H1 (cell line): Measurements from ENCODE around the gene ZNF212. TPM values are rescaled to one million over a fixed set of nuclear protein-coding genes. Genes with fewer than 3 reads are reported as not detected.

Source experiments
- CTCF ChIA-PET: fragments of 300-600 bp; sonication (Branson Sonifier 250); formaldehyde crosslinking; loops from one replicate; lab custom pipeline; 2021; ENCODE audit not compliant: partially characterized antibody; lab: Charles Lee
- POLR2A ChIA-PET: fragments of 300-600 bp; sonication (Branson Sonifier 250); formaldehyde crosslinking; loops from one replicate; lab custom pipeline; 2021; ENCODE audit warnings: inconsistent platforms; ENCODE audit not compliant: partially characterized antibody; lab: Charles Lee
- DNase-seq, 2 experiments: peaks; one replicate each; pipeline versions ENCODE4 v3.0.0 to v3.0.0-alpha.2; 2010 to 2022; ENCODE audit warnings: low spot score in 2 of 2, low read depth in 1 of 2, mixed read lengths in 1 of 2
- FAIRE-seq: peaks from 2 replicates; lab custom pipeline; 2011; peaks lifted over from hg19 to GRCh38; lab: Jason Lieb, UNC
- H2AFZ ChIP-seq: 2 replicates; pipeline ENCODE4 v1.8.1; 2012; ENCODE audit warnings: low read length, inconsistent platforms
- H2AK5ac ChIP-seq: 2 replicates; pipeline ENCODE4 v1.6.1; 2013; ENCODE audit warnings: low read depth, low read length
- H2BK120ac ChIP-seq: replicated peaks from 2 replicates; pipeline ENCODE3; 2013; ENCODE audit warnings: low read depth, low read length, inconsistent platforms
- H2BK12ac ChIP-seq: 2 replicates; pipeline ENCODE4 v1.6.1; 2013; ENCODE audit warnings: low read depth, low read length
- H2BK15ac ChIP-seq: 2 replicates; pipeline ENCODE4 v1.6.1; 2013; ENCODE audit warnings: low read length
- H2BK20ac ChIP-seq: 2 replicates; pipeline ENCODE4 v1.6.1; 2013; ENCODE audit warnings: low read length
- H2BK5ac ChIP-seq: 2 replicates; pipeline ENCODE4 v1.6.1; 2013; ENCODE audit warnings: low read depth, low read length
- H3K14ac ChIP-seq: 2 replicates; pipeline ENCODE4 v1.6.1; 2013; ENCODE audit warnings: inconsistent platforms; ENCODE audit not compliant: insufficient read length
- H3K18ac ChIP-seq: 2 replicates; pipeline ENCODE4 v1.6.1; 2013; ENCODE audit warnings: low read length; ENCODE audit errors: extremely low read depth
- H3K23ac ChIP-seq: 2 replicates; pipeline ENCODE4 v1.6.1; 2013; ENCODE audit warnings: inconsistent platforms; ENCODE audit not compliant: insufficient read length
- H3K23me2 ChIP-seq: 2 replicates; pipeline ENCODE4 v1.6.1; 2013; ENCODE audit warnings: low read depth, low read length
- H3K27ac ChIP-seq: 2 replicates; pipeline ENCODE4 v1.6.1; 2011; ENCODE audit warnings: low read depth, low read length, inconsistent platforms
- H3K27me3 ChIP-seq, 4 experiments: replicated peaks in 1 of 4; 1 replicate in 1 of 4; 2 replicates in 3 of 4; pipeline versions ENCODE4 v1.6.1 to v1.8.1; 2011 to 2013; ENCODE audit warnings: low read length in 3 of 4, mild to moderate bottlenecking in 3 of 4, inconsistent platforms in 2 of 4, mixed read lengths in 2 of 4, moderate library complexity in 1 of 4; ENCODE audit not compliant: control insufficient read depth in 3 of 4, insufficient read depth in 3 of 4; ENCODE audit errors: extremely low read depth in 1 of 4
- H3K36me3 ChIP-seq, 4 experiments: 2 replicates each; pipeline versions ENCODE4 v1.6.1 to v1.8.1; 2011 to 2013; ENCODE audit warnings: mild to moderate bottlenecking in 4 of 4, low read length in 3 of 4, moderate library complexity in 2 of 4, control low read depth in 1 of 4, inconsistent platforms in 1 of 4; ENCODE audit not compliant: insufficient read depth in 4 of 4, control insufficient read depth in 2 of 4
- H3K4ac ChIP-seq: replicated peaks from 2 replicates; pipeline ENCODE3; 2013; ENCODE audit warnings: low read length, low read depth, mixed read lengths, inconsistent platforms; ENCODE audit not compliant: insufficient read length
- H3K4me1 ChIP-seq, 4 experiments: replicated peaks in 1 of 4; 1 replicate in 1 of 4; 2 replicates in 3 of 4; pipeline versions ENCODE4 v1.6.1 to v1.8.1; 2011 to 2013; ENCODE audit warnings: low read length in 3 of 4, inconsistent platforms in 2 of 4, mixed read lengths in 1 of 4; ENCODE audit not compliant: insufficient read depth in 4 of 4, control insufficient read depth in 3 of 4
- H3K4me2 ChIP-seq, 2 experiments: 2 replicates each; pipeline versions ENCODE4 v1.6.1 to v1.8.1; 2011 to 2013; ENCODE audit warnings: low read depth in 2 of 2, low read length in 2 of 2, control low read depth in 1 of 2, inconsistent platforms in 1 of 2, mild to moderate bottlenecking in 1 of 2; ENCODE audit not compliant: insufficient read depth in 1 of 2
- H3K4me3 ChIP-seq, 4 experiments: fragments of 200-600, 300-600 bp in 1 of 4; sonication (generic), shearing (Covaris generic), sonication (Bioruptor Twin) in 1 of 4; 2 replicates each; pipeline versions ENCODE4 v1.5.1 to v1.8.1; 2011 to 2016; ENCODE audit warnings: low read length in 4 of 4, low read depth in 3 of 4, control low read depth in 2 of 4, inconsistent platforms in 2 of 4, mild to moderate bottlenecking in 2 of 4, mixed read lengths in 1 of 4, moderate library complexity in 1 of 4; ENCODE audit not compliant: insufficient read depth in 2 of 4; ENCODE audit errors: extremely low read depth in 1 of 4
- H3K56ac ChIP-seq: replicated peaks from 2 replicates; pipeline ENCODE3; 2013; ENCODE audit warnings: low read depth, mild to moderate bottlenecking, mixed read lengths, low read length, inconsistent platforms; ENCODE audit not compliant: insufficient read length
- H3K79me1 ChIP-seq: 2 replicates; pipeline ENCODE4 v1.6.1; 2013; ENCODE audit warnings: low read depth, low read length, control low read depth
- H3K79me2 ChIP-seq, 2 experiments: 2 replicates each; pipeline versions ENCODE4 v1.6.1 to v1.8.1; 2012 to 2013; ENCODE audit warnings: low read length in 2 of 2, mild to moderate bottlenecking in 2 of 2, inconsistent platforms in 1 of 2; ENCODE audit not compliant: insufficient read depth in 2 of 2, control insufficient read depth in 1 of 2
- H3K9ac ChIP-seq, 4 experiments: replicated peaks in 1 of 4; 1 replicate in 1 of 4; 2 replicates in 3 of 4; pipeline versions ENCODE4 v1.6.1 to v1.8.1; 2011 to 2013; ENCODE audit warnings: low read depth in 3 of 4, low read length in 3 of 4, control low read depth in 2 of 4, mild to moderate bottlenecking in 2 of 4, moderate library complexity in 2 of 4, inconsistent platforms in 1 of 4; ENCODE audit errors: extremely low read depth in 1 of 4
- H3K9me3 ChIP-seq, 2 experiments: 2 replicates each; pipeline versions ENCODE4 v1.6.1 to v1.8.1; 2012 to 2013; ENCODE audit warnings: mild to moderate bottlenecking in 2 of 2, moderate library complexity in 2 of 2, control low read depth in 1 of 2, inconsistent platforms in 1 of 2, low read depth in 1 of 2, low read length in 1 of 2, mixed read lengths in 1 of 2; ENCODE audit not compliant: insufficient read depth in 2 of 2
- H4K20me1 ChIP-seq, 2 experiments: replicated peaks in 1 of 2; 2 replicates each; pipeline versions ENCODE3 to v1.8.1; 2011 to 2013; ENCODE audit warnings: inconsistent platforms in 2 of 2, low read length in 2 of 2, mild to moderate bottlenecking in 1 of 2; ENCODE audit not compliant: insufficient read depth in 2 of 2, control insufficient read depth in 1 of 2
- H4K5ac ChIP-seq: 2 replicates; pipeline ENCODE4 v1.6.1; 2013; ENCODE audit warnings: low read length, low read depth, mixed read lengths, inconsistent platforms; ENCODE audit not compliant: insufficient read length
- H4K8ac ChIP-seq: 2 replicates; pipeline ENCODE4 v1.8.0; 2013; ENCODE audit warnings: mild to moderate bottlenecking, moderate library complexity, low read length, inconsistent platforms; ENCODE audit not compliant: insufficient read depth; ENCODE audit errors: extremely low read depth
- H4K91ac ChIP-seq: replicated peaks from 2 replicates; pipeline ENCODE3; 2013; ENCODE audit warnings: low read length, mixed read lengths, inconsistent platforms; ENCODE audit not compliant: insufficient read length
- ASH2L ChIP-seq: fragments of 200-600, 300-600 bp; sonication (generic); IDR thresholded peaks from one replicate; pipeline ENCODE4 v1.7.1; 2017; ENCODE audit warnings: low read length
- CBX8 ChIP-seq: fragments of 300-800, 300-1000 bp; sonication (generic); IDR thresholded peaks from 2 replicates; pipeline ENCODE4 v1.7.1; 2016; ENCODE audit warnings: low read depth, low read length, borderline replicate concordance
- CREB1 ChIP-seq: IDR thresholded peaks from 2 replicates; pipeline ENCODE4 v1.6.1; 2012; ENCODE audit warnings: inconsistent platforms
- NRF1 ChIP-seq: IDR thresholded peaks from 2 replicates; pipeline ENCODE4 v1.6.1; 2011; ENCODE audit warnings: mild to moderate bottlenecking, low read depth, low read length, improper control_type of control experiment
- RFX5 ChIP-seq: IDR thresholded peaks from 2 replicates; pipeline ENCODE4 v1.6.1; 2011; ENCODE audit warnings: low read depth, low read length, improper control_type of control experiment, borderline replicate concordance
- RNF2 ChIP-seq: fragments of 200-900, 300-1000 bp; sonication (generic); IDR thresholded peaks from 2 replicates; pipeline ENCODE4 v1.7.1; 2016; ENCODE audit warnings: borderline replicate concordance, low read depth, mild to moderate bottlenecking, antibody characterized with exemption, low read length; ENCODE audit not compliant: poor library complexity, severe bottlenecking; ENCODE audit errors: missing control alignments
- RXRA ChIP-seq: IDR thresholded peaks from 2 replicates; pipeline ENCODE4 v1.6.1; 2011; ENCODE audit warnings: low read depth, mild to moderate bottlenecking, low read length, moderate library complexity; ENCODE audit not compliant: insufficient read depth
- SIRT6 ChIP-seq: IDR thresholded peaks from one replicate; pipeline ENCODE4 v1.7.1; 2012; ENCODE audit warnings: low read length, inconsistent platforms
- SP1 ChIP-seq: IDR thresholded peaks from 2 replicates; pipeline ENCODE4 v1.6.1; 2011; ENCODE audit warnings: low read depth, low read length
- TAF7 ChIP-seq: optimal IDR thresholded peaks from 2 replicates; pipeline ENCODE3; 2011; ENCODE audit warnings: low read depth, mild to moderate bottlenecking, inconsistent platforms, low read length, moderate library complexity, borderline replicate concordance
- ZNF274 ChIP-seq: IDR thresholded peaks from 2 replicates; pipeline ENCODE4 v1.7.0; 2012; ENCODE audit warnings: low read length, borderline replicate concordance; ENCODE audit errors: extremely low read depth
- WGBS, 2 experiments: shearing (Covaris generic) in 1 of 2; methylation state at CpG; one replicate each; pipeline versions ENCODE4 v1.1.6 to v1.1.7; 2013 to 2015; ENCODE audit warnings: low lambda C conversion rate in 2 of 2, mixed read lengths in 2 of 2, inconsistent platforms in 1 of 2, low coverage in 1 of 2, missing lambda C conversion rate in 1 of 2; ENCODE audit not compliant: insufficient replicate concordance in 2 of 2, insufficient coverage in 1 of 2, insufficient read length in 1 of 2; ENCODE audit errors: extremely low coverage in 1 of 2, missing lambda C conversion rate in 1 of 2; 5-methylcytosine and 5-hydroxymethylcytosine counted together
- polyA plus RNA-seq, 7 experiments: library from polyadenylated mRNA; depleted of rRNA in 3 of 7; stranded (reverse) in 5 of 7; unstranded in 2 of 7; fragments of >200 nt in 5 of 7; fragments of 200-250 nt in 2 of 7; gene quantifications; 1 replicate in 5 of 7; 2 replicates in 1 of 7; 4 replicates in 1 of 7; pipeline versions ENCODE4 v1.2.1 to v1.2.3, GENCODE V29; 2011 to 2013; ENCODE audit warnings: missing spikeins in 2 of 7, mixed read lengths in 2 of 7
- total RNA-seq: library from RNA; stranded (reverse); fragmentation: NEBNext Ultra II Directional; extraction: Animal tissue kit (Norgen Biotek cat#: 25700); gene quantifications from 2 replicates; pipeline ENCODE4 v1.2.1, GENCODE V29; 2021
- TF ChIP-seq, protein P1 (sequence below): IDR thresholded peaks from 2 replicates; pipeline ENCODE4 v1.6.1; 2012; ENCODE audit warnings: low read length, inconsistent platforms

The ZNF212 gene
- total and polyA plus RNA-seq, 2 of the 8 experiments (the other 6 are each of a cell fraction or from before 2014, with no cell fraction given): 6.7 to 19.3 TPM

DNA sequence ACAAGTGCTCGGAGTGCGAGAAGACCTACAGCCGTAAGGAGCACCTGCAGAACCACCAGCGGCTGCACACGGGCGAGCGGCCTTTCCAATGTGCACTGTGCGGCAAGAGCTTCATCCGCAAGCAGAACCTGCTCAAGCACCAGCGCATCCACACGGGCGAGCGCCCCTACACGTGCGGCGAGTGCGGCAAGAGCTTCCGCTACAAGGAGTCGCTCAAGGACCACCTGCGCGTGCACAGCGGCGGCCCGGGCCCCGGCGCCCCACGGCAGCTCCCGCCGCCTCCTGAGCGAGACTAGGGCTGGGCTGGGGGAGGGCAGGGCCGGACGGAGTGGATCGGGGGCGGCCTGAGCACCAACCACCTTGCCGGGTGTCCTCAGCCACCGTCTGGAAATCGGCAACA, 15.1 kb upstream of the ZNF212 start:
- no peak overlapping the region for H2BK120ac ChIP-seq
- H3K18ac ChIP-seq: no peak overlapping the region
- TF ChIP-seq NRF1 (no peak), RXRA (no peak), TAF7 (no peak), ASH2L (no peak), CBX8 (no peak), ZNF274 (no peak), RNF2 (no peak), RFX5 (no peak), SP1 (no peak), CREB1 (no peak), SIRT6 (no peak)
- TF ChIP-seq, protein P1, sequence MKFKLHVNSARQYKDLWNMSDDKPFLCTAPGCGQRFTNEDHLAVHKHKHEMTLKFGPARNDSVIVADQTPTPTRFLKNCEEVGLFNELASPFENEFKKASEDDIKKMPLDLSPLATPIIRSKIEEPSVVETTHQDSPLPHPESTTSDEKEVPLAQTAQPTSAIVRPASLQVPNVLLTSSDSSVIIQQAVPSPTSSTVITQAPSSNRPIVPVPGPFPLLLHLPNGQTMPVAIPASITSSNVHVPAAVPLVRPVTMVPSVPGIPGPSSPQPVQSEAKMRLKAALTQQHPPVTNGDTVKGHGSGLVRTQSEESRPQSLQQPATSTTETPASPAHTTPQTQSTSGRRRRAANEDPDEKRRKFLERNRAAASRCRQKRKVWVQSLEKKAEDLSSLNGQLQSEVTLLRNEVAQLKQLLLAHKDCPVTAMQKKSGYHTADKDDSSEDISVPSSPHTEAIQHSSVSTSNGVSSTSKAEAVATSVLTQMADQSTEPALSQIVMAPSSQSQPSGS: no peak

More for the DNA sequence above, 15.1 kb upstream of the ZNF212 start:
- no peaks in the 10 kb centered on the region for H3K79me2 ChIP-seq
- CTCF ChIA-PET: interaction anchor here (0.8 to 1.1 kb wide), 5 partner anchors 15 to 99 kb away, joined by 3 to 5 read pairs (median 3); no protein-coding TSS in a partner anchor
- DNase-seq (no peak), FAIRE-seq (no peak)
- no peak overlapping the region for H2AFZ ChIP-seq
- no peak overlapping the region for H4K91ac ChIP-seq
- no peak overlapping the region for H2BK20ac ChIP-seq
- H4K8ac ChIP-seq: peak overlapping the region; percentile 51; the same call in 1 of the 2 replicates
- no peak overlapping the region for H2BK5ac ChIP-seq
- no peaks in the 10 kb centered on the region for H3K9me3 ChIP-seq
- no peak overlapping the region for H3K4me3 ChIP-seq
- no peak overlapping the region for H2AK5ac ChIP-seq
- no peaks in the 10 kb centered on the region; a peak in 1 of 7 replicates for H3K4me1 ChIP-seq
- H3K27me3 ChIP-seq: no peaks in the 10 kb centered on the region
- POLR2A ChIA-PET: interaction anchor here (0.9 to 1.2 kb wide), 2 partner anchors 9 to 33 kb away, joined by 3 to 6 read pairs; no protein-coding TSS in a partner anchor
- H4K5ac ChIP-seq: no peak overlapping the region
- no peak overlapping the region for H3K4ac ChIP-seq
- no peak overlapping the region for H2BK12ac ChIP-seq
- H3K9ac ChIP-seq: no peak overlapping the region
- H3K14ac ChIP-seq: no peak overlapping the region
- H3K23me2 ChIP-seq: no peaks in the 10 kb centered on the region
- no peak overlapping the region for H3K27ac ChIP-seq
- peaks cover 2% of the 10 kb centered on the region; the same call in 1 of the 2 replicates for H3K79me1 ChIP-seq
- peaks cover 0 to 10% of the 10 kb centered on the region in 2 experiments for H4K20me1 ChIP-seq
- H3K56ac ChIP-seq: no peak overlapping the region
- WGBS, 2 experiments: 95% methylated on average over 33 of the region's 37 CpGs; no CpG with 5 or more reads in 1 of the 2 experiments
- H3K36me3 ChIP-seq: peaks cover 0 to 25% (median 7%) of the 10 kb centered on the region in 4 experiments; a peak in 6 of 8 replicates
- no peak overlapping the region for H3K4me2 ChIP-seq
- H2BK15ac ChIP-seq: no peak overlapping the region
- H3K23ac ChIP-seq: no peak overlapping the region
